GM06990 (cell line): ENCODE data around the gene BIN1.

Source experiments
- DNase-seq: peaks from one replicate; pipeline ENCODE4 v3.0.0-alpha.2; 2011; ENCODE audit not compliant: insufficient read length; ENCODE audit errors: extremely low read depth
- H3K27me3 ChIP-seq: replicated peaks from 2 replicates; pipeline ENCODE4 v1.6.0; 2011; ENCODE audit warnings: low read length; ENCODE audit not compliant: control insufficient read depth, insufficient read depth
- H3K36me3 ChIP-seq: 2 replicates; pipeline ENCODE4 v1.5.1; 2011; ENCODE audit warnings: low read length; ENCODE audit not compliant: control insufficient read depth, insufficient read depth
- H3K4me3 ChIP-seq: replicated peaks from 2 replicates; pipeline ENCODE4 v1.5.1; 2011; ENCODE audit warnings: low read depth, mild to moderate bottlenecking, control low read depth, low read length
- CTCF ChIP-seq: IDR thresholded peaks from 2 replicates; pipeline ENCODE4 v1.5.1; 2011; ENCODE audit warnings: low read length, control low read depth, mild to moderate bottlenecking, inconsistent platforms; ENCODE audit not compliant: insufficient read depth, poor library complexity, severe bottlenecking

Gene BIN1

GRCh38 chr2:127103243-127104165 is 3.5 kb downstream of the BIN1 start:
- no peak for DNase-seq
- no peak for TF ChIP-seq CTCF
- no peak overlapping the region for H3K4me3 ChIP-seq
- H3K36me3 ChIP-seq: no peaks in the 10 kb centered on the region
- no peaks in the 10 kb centered on the region; the same call in 1 of the 2 replicates for H3K27me3 ChIP-seq

- DNase-seq: no peak
- H3K27me3 ChIP-seq: no peaks in the 10 kb centered on the region; the same call in 1 of the 2 replicates
- no peaks in the 10 kb centered on the region for H3K36me3 ChIP-seq
- TF ChIP-seq CTCF: no peak
- no peak overlapping the region for H3K4me3 ChIP-seq
Observed at GRCh38 chr2:127102521-127103242, 4.3 kb downstream of the BIN1 start.

GRCh38 chr2:127101756-127102477 is 5.0 kb downstream of the BIN1 start:
- no peak for TF ChIP-seq CTCF
- DNase-seq: no peak
- Histone ChIP-seq H3K4me3 (no peak overlapping the region), H3K27me3 (no peaks in the 10 kb centered on the region; the same call in 1 of the 2 replicates), H3K36me3 (no peaks in the 10 kb centered on the region)

DNA sequence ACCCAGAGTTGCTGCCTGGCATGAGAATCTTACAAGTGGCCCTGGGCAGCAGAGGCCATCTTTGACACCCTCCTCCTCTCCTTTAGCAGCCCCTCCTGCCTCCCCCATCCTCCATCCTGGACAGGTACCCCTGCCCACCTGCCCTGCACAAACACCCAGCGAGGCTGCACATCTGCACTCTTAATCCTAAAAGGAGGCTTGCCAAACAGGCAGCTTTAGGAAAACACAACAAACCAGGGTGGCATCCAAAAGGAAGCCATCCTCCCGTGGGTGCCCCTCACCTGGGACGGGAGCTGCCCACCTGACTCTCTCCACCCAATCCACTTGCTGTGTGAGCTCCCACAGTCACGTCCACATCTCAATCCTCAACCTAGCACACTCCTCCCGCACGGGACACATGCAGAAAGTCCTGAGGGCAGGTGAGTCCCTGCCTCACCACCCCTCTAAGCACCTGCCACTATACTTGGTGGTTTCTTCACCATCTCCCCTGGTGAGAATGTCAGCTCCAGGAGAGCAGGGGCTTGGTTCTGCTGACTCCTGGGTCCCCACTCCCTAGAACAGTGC is 5.8 kb downstream of the BIN1 start:
- Histone ChIP-seq H3K4me3 (no peak overlapping the region), H3K36me3 (no peaks in the 10 kb centered on the region), H3K27me3 (no peaks in the 10 kb centered on the region; the same call in 1 of the 2 replicates)
- no peak for TF ChIP-seq CTCF
- DNase-seq: no peak

GRCh38 chr2:127100251-127101047 is 6.5 kb downstream of the BIN1 start:
- H3K4me3 ChIP-seq: no peak overlapping the region
- no peaks in the 10 kb centered on the region; the same call in 1 of the 2 replicates for H3K27me3 ChIP-seq
- no peaks in the 10 kb centered on the region for H3K36me3 ChIP-seq
- no peak for TF ChIP-seq CTCF
- no peak for DNase-seq
